IPS-18c (cell line): ENCODE results near the gene ODAD4.

Experiments
- H3K4me3 ChIP-seq: 2 replicates; pipeline ENCODE4 v1.7.0; 2013; ENCODE audit warnings: low read depth, mild to moderate bottlenecking, low read length, moderate library complexity; ENCODE audit not compliant: insufficient read depth
- H3K9me3 ChIP-seq: one replicate; pipeline ENCODE4 v1.6.1; 2013; ENCODE audit warnings: mild to moderate bottlenecking, low read length, moderate library complexity; ENCODE audit not compliant: control insufficient read depth, insufficient read depth

ODAD4 gene

DNA sequence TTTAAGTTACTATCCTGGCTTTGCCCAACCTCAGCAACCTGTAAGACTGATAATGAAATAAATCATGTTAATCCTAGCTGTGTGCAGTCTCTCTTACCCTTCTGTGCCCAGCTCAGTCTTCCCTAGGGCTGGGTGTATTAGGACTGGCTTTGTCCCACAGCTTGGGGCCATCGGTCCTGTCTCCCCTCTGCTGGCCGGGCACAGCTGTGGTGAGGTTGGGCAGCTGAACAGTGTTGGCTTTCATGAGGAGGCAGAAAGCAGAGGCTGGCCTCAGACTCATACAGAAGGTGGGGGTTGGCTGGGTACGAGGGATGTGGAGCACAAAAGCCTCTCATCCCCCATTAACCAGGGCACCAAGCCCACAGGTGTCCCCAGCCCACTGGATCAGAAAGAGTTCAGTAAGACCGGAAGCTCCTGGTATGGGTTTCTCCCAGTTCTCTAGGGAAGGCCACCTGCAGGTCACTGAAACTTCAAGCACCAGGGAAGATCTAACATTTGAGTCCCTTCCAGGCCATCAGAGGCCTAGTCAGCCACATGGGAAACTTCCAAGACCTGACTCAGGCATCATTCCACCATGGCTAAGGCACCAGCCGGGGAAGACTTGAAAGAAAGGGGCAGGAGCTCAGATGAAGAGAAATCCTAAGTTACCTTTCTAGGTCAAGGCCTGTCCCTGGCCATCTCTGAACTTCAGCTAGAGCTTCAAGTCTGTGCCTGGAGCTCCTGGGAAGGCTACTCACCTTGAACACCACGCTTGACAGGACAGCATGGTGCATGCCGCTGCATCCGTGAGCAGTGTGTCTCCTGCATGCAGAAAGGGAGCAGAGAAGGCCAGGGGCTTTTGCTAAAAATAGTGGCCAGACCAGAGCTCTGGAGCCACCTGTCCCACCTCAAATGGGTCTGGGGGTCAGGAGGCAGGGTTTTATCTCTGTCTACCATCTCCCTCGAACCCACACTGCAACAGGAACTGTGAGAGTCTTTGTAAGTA lies 45.0 kb downstream of the ODAD4 start:
- H3K9me3 ChIP-seq = no peaks in the 10 kb centered on the region
- H3K4me3 ChIP-seq = no peak overlapping the region

DNA sequence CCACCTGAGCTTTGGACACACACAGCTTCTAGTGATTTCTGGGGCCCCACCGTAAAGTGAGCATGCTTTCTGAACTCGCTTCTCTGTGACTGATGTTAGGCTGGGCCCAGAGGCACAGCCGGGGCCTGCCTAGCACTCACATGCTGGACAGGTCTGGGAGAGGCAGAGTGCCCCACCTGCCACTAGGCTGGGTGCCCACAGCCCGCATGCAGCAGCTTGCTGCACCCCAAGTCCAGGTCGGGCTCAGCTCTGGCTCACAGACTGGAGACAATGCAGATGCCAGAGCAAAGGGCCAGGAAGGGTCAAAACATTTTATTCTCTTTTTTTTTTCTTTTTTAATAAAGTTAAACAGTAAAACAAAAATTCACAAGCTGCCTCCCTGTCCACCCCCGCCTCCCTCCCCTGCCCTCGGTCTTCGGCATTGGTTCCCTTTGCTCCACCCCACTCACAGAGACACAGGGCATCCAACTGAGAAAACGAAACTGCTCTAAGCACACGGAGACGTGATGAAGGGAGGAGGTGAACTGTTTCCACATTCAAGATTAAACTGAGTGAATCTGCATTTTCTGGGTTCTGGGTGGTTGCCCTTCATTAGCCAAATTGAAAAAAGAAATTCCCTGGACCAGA lies 45.8 kb downstream of the ODAD4 start:
- Histone ChIP-seq H3K4me3 (no peak overlapping the region), H3K9me3 (no peaks in the 10 kb centered on the region)

DNA sequence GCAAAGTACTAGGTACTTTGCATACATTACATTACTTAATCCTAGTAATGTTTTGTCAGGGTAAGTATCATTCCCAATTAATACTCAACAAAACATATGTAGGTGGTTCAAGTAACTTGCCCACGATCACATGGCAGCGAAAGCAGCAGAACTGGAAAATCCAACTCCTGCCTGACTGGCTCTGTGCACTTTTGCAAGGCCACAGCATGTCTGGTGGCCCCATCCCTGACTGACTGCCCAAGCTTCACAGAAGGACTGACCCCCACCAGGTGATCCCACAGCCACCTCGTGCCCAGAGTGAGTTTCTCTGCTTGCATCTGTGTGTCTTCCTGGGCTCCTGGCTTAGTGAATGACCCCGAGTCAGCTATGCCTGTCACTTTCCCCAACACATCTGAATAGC lies 47.6 kb downstream of the ODAD4 start:
- Histone ChIP-seq H3K9me3 (no peaks in the 10 kb centered on the region), H3K4me3 (no peak overlapping the region)

DNA sequence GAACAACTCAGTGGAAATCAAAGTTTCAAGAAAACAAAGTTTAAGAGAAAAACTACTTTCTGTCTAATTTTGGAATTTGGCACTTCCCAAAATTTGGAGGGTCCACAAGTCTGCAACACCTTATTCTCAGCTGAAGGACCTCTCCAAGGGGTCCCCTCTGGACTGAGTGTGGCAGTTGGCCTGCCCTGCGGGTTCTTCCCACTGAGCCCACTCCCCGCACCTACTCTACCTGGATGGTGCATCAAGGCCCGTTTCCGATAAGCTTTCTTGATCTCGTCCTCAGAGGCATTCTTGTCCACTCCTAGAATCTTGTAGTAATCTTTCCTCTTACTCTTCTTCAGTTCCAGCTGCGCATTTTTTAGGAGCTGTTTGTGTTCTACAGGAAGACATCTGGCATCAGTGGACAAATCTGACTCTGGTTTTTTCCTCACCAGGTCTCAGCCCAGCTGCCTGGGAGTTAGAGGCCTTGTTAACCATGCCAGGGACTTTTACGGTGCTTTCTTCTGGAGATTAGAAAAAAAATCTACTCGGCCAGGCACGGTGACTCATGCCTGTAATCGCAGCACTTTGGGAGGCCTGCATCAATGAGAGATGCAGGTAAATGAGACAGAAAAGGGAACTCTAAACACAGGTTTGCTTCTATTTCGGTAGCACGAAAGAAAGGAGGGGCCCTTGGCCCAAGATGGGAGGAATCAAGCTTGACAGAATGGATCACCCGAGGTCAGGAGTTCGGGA lies 51.8 kb downstream of the ODAD4 start:
- H3K9me3 ChIP-seq = no peaks in the 10 kb centered on the region
- no peak overlapping the region for H3K4me3 ChIP-seq

DNA sequence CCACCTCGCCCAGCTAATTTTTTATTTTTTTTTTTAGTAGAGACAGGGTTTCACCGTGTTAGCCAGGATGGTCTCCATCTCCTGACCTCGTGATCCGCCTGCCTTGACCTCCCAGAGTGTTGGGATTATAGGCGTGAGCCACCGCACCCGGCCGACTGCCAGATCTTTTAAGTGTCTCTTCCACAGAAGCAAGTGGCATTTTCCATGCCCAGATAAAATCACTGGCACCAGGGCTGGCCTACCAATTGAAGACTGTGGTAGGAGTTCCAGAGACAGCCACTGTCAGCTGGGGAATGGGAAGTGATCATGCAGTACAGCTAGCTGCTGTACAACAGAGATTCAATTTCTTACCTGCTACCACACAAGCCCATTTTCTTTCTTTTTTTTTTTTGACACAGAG lies 54.0 kb downstream of the ODAD4 start:
- Histone ChIP-seq H3K9me3 (no peaks in the 10 kb centered on the region), H3K4me3 (no peak overlapping the region)

DNA sequence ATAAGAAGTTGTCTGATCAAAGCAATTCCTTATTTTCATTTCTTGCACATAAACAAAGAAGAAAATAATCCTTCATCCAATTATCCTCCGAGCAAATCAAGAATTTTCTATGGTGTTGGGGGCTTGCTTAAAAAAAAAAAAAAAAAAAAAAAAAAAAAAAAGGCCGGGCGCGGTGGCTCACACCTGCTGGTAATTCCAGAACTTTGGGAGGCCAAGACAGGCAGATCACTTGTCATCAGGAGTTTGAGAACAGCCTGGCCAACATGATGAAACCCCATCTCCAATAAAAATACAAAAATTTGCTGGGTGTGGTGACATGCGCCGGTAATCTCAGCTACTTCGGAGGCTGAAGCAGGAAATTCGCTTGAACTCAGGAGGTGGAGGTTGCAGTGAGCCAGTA lies 55.5 kb downstream of the ODAD4 start:
- H3K4me3 ChIP-seq = no peak overlapping the region
- no peaks in the 10 kb centered on the region for H3K9me3 ChIP-seq

DNA sequence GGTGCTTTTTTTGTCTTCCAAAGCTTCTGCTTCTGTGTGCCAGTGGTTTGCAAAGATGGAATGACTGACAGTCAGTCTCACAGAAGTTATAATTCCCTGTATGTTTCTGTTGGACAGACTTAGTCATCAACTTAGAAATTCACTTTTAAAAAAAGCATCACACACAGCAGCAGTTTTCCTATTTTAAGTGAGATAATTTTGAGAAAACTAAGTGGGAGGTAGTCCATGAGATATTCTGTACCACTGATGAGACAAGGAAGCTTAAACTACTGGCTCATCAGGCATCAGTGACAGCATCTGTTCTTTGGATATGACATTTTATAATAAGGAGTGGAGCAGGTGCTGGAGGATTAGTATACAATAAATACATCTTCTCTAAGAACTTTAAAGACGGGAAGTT lies 56.2 kb downstream of the ODAD4 start:
- no peaks in the 10 kb centered on the region for H3K9me3 ChIP-seq
- H3K4me3 ChIP-seq = no peak overlapping the region

DNA sequence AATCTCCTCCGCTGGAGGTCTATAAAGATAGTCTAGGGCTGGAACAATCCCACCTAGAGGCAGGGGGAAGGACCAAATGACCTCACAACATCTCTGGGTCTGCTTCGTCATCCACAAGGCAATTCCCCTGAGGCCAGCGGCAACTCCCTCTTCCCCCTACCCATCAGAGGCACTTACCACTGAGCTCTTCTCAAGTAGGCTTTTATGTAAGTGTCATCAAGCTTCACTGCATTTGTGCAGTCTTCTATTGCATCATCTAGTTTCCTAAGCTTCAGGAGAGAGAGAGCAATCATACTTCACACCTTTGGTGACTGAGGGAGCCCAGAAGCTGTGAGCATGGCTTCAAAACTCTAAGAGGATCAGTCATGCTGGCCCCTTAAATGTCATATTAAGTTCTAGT lies 57.2 kb downstream of the ODAD4 start:
- Histone ChIP-seq H3K4me3 (no peak overlapping the region), H3K9me3 (no peaks in the 10 kb centered on the region)

DNA sequence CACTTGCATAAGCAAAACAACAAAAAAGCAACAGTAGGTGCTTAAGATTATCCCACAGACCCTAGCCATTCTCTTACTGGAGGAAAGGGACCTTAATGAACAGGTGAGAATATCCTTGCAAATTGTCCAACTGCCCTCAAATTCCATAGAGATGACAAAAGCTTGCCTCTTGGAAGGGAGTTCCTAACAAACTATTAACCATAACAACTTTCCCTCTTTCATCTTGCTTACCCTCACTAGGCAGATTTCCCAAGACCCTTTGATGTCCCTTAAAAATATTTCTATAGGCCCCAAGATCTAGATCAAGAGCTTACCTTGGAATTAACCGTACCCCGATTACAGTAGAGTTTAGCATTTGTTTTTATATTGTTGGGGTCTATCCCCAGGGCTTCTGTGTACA lies 58.0 kb downstream of the ODAD4 start:
- H3K9me3 ChIP-seq = no peaks in the 10 kb centered on the region
- H3K4me3 ChIP-seq = no peak overlapping the region

DNA sequence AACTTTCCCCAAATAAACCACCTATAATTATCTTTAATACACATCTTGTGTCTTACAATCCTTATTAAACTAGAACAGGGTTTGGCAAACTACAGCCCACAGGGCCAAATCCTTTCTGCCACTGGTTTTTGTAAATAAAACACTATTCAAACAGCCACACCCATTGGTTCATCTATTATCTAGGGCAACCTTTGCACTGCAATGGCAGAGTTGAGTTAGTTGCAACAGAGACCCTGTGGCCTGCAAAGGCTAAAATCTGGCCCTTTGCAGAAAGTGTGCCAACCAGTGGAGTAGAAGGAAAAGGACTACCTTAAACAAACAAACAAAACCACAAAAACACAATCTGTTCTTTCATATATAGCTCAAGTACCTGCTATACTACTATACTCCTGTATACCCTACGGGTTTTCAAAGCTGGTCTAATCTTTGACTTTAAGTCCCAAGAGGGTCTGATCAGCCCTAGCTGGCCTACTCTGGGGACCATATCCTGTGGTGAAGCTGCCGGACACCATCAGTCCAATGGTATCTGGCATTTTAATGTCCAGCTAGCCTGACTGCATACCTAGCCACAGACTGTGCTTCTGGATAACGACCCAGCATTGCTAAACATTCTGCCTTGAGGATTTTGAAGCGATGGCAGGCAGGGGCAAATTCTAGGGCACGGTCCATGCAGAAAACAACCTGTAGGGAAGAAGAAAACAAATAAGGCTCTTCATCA lies 59.4 kb downstream of the ODAD4 start:
- no peak overlapping the region for H3K4me3 ChIP-seq

DNA sequence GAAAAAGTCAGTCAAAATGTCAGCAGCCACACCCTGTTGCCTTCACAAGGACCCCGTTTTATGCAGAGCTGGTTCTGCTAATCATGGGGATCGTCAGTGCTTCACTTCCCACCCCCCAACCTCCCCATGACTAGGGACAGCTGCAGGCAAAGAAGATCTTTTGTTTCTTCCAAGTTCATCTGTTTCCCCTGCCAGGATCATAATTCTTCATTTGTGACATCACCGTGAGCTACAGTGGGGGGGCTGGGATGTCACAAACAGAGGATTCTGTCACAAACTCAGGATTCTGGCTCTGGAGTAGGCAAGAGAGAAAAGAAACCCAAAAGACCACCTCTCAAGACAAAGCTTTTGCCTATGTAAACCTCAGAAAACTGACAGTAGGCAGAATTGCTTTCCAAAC lies 62.2 kb downstream of the ODAD4 start:
- Histone ChIP-seq H3K9me3 (no peaks in the 10 kb centered on the region), H3K4me3 (no peak overlapping the region)

More for the DNA sequence above, 59.4 kb downstream of the ODAD4 start:
- H3K9me3 ChIP-seq = no peaks in the 10 kb centered on the region

DNA sequence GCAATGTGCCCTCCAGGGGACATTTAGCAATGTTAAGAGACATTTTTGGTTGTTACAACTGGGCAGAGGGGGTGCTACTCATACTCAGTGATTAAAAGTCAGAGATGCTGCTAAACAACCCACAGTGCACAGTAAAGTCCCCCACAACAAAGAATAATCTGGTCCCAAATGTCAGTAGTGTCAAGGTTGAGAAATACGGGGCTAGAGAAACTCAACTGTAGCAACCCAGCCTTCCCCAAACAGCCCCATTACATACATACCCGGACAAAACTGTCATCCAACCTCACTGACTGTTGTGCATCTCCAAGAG lies 66.4 kb downstream of the ODAD4 start:
- no peaks in the 10 kb centered on the region for H3K9me3 ChIP-seq
- no peak overlapping the region for H3K4me3 ChIP-seq

DNA sequence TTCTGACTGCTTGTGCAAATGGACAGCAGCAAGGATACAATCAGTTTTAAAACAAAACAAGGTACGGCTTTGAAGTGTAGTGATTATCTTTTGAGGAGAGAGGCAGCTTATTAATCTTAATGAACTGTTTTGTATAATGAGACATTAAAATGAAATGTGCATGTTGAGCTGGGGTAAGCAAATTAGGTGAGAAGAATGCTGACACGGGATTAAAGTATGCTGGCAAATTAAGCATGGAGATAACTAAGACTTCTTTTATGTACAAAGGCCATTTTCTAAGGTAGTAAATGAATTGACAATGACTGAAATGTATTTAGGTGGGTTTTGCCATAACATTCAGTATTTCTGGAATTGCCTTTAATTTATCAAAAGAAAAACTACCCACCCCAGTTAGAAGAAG lies 68.1 kb downstream of the ODAD4 start:
- no peaks in the 10 kb centered on the region for H3K9me3 ChIP-seq
- no peak overlapping the region for H3K4me3 ChIP-seq

DNA sequence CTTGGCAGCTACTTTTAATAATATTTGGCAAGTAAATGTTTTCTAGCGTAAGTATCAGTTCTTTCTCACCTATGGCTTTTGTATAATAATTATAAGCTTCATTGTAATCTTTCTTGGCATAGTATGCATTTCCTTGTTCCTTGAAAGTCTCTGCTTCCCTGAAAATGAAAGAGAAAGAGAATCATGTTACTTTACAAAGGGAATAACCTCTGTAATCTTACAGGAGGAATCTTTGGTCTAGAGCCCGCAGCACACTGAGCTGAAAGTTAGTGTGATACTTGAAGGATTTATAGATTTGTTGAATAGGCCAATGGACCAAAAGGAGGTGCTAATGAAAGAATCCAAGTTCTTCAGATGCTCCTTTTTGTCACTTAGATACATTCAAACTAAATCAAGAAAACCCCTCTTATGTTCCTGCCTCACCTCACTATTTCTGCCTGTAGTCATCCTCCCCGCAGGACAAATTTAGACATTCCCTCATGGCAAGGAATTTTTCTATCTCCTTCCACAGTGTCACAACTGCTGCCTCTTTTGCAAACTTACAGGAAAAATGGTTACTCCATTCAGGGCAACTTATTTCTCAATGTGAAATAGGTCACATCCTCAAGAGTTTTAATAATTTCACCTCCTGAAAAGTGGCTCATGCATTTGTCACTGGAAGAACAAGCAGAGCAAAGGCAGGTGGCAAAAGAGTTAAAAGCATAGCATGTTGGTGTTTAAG lies 70.2 kb downstream of the ODAD4 start:
- Histone ChIP-seq H3K9me3 (no peaks in the 10 kb centered on the region), H3K4me3 (no peak overlapping the region)

DNA sequence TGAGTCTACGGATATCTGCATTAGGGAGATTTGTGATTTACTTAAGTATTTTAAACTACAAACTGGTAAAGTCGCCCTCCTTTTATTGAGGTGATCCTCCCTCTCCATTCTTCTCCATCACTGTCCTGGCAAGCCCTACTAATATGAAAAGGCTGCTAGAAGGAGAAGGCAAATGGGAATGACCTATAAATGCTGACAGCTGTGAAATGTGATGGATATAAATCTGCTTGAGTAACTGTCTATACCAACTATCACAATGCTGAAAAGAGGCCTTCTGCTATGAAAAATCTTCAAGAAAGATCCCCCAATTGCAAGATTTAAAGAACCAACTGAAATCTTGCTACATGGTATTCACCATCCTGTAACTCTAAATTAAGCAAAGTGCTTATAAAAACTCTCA lies 71.3 kb downstream of the ODAD4 start:
- H3K9me3 ChIP-seq = no peaks in the 10 kb centered on the region
- H3K4me3 ChIP-seq = no peak overlapping the region

DNA sequence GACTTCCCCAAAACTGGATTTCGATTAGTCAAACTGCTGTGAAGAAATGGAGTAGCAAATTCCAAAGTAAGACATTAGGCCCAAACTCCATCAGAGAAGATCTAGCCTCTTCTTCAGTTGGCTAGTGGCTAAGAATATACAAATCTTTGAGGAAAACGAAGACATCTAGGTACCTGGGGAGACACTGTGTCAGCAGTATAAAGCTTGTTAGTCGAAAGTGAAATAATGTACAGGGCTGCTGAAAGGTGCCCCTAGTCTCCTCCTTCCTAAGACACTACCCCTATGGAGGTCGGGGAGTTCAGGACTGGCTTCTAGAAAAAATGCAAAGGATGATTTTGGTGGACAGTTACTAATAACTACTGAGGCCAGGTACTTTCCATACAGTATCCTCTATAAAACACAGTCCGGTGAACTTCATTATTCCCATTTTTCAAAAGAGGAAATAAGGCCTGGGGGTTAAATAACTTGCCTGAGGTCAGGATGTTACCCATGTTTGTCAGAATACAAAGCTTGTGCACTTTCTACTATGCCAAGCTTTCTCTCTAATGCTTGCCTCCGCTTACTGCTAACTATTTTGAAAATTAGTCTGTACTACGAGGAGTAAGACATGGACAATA lies 71.9 kb downstream of the ODAD4 start:
- Histone ChIP-seq H3K4me3 (no peak overlapping the region), H3K9me3 (no peaks in the 10 kb centered on the region)
